Esophagus muscularis mucosa (tissue), 4 donors: Measurements from ENCODE around the gene TMEM53. TPM values are rescaled to one million over a fixed set of nuclear protein-coding genes. Genes with fewer than 3 reads are reported as not detected.
A peak's percentile ranks its signal among the peaks of the same experiment; 100 is the strongest.

Experiments
- DNase-seq: peaks from one replicate; pipeline ENCODE4 v3.0.0-alpha.2; 2017; ENCODE audit errors: extremely low spot score
- H3K27ac ChIP-seq, 4 donors: fragments of 200-600 bp; sonication (generic); replicated peaks in 1 of 4; 1 replicate in 3 of 4; 2 replicates in 1 of 4; pipeline ENCODE4 v1.5.1; 2016 to 2019; ENCODE audit warnings: mild to moderate bottlenecking in 1 of 4
- H3K27me3 ChIP-seq, 4 donors: fragments of 200-600 bp; sonication (generic); one replicate each; pipeline versions ENCODE4 v1.5.1 to v1.6.0; 2016 to 2019
- H3K36me3 ChIP-seq, 4 donors: fragments of 200-600 bp; sonication (generic); one replicate each; pipeline ENCODE4 v1.5.1; 2016 to 2019
- H3K4me1 ChIP-seq, 4 donors: fragments of 200-600 bp; sonication (generic); one replicate each; pipeline ENCODE4 v1.5.1; 2016 to 2019
- H3K4me3 ChIP-seq, 4 donors: fragments of 200-600 bp; sonication (generic); 1 replicate in 2 of 4; 2 replicates in 2 of 4; pipeline ENCODE4 v1.5.1; 2016 to 2019; ENCODE audit warnings: mild to moderate bottlenecking in 4 of 4, moderate library complexity in 1 of 4
- H3K9me3 ChIP-seq, 4 donors: fragments of 200-600 bp; sonication (generic); 1 replicate in 3 of 4; 2 replicates in 1 of 4; pipeline ENCODE4 v1.5.1; 2016 to 2019
- CTCF ChIP-seq, 3 experiments: fragments of 200-600 bp in 2 of 3; fragments of 450-650 bp in 1 of 3; sonication (generic) in 2 of 3; IDR thresholded peaks; one replicate each; pipeline ENCODE4 v1.5.1; 2017 to 2019; ENCODE audit warnings: antibody characterized with exemption in 3 of 3, mild to moderate bottlenecking in 2 of 3, moderate library complexity in 1 of 3
- EP300 ChIP-seq: sonication (generic); formaldehyde crosslinking; IDR thresholded peaks from one replicate; pipeline ENCODE4 v1.6.1; 2017; ENCODE audit warnings: antibody characterized with exemption
- POLR2A ChIP-seq: fragments of 450-650 bp; IDR thresholded peaks from one replicate; pipeline ENCODE4 v1.6.1; 2017; ENCODE audit warnings: antibody characterized with exemption, moderate library complexity, mild to moderate bottlenecking, low read depth
- POLR2AphosphoS5 ChIP-seq, 2 donors: sonication (generic); formaldehyde crosslinking; IDR thresholded peaks; one replicate each; pipeline ENCODE4 v1.6.1; 2017; ENCODE audit warnings: antibody characterized with exemption in 2 of 2
- WGBS: methylation state at CpG from one replicate; pipeline ENCODE4 v1.1.5; 2018; 5-methylcytosine and 5-hydroxymethylcytosine counted together
- intact Hi-C: fragments of 100-400 bp; cut with DNase I; formaldehyde crosslinking; loops from one replicate; pipeline ENCODE4 v1.15.1; 2023
- total RNA-seq, 4 donors: library from RNA; depleted of rRNA; stranded (reverse); fragments of >200 nt; gene quantifications; one replicate each; pipeline versions ENCODE4 v1.1.0 to v1.2.1, GENCODE V29; 2016

The TMEM53 gene
- total RNA-seq, 4 donors from 2014 or later: 4.5 to 7.0 (median 5.7) TPM

- no peak overlapping the region for H3K27ac ChIP-seq
- H3K36me3 ChIP-seq: no peaks in the 10 kb centered on the region
- TF ChIP-seq POLR2A: no peak
- TF ChIP-seq EP300: no peak
- peak in 2 of 3 experiments; percentile 82 to 84 for TF ChIP-seq CTCF (IDR thresholded peaks at IDR 0.05)
- TF ChIP-seq POLR2AphosphoS5 (IDR thresholded peaks at IDR 0.05): peak in 1 of 2 donors; percentile 36
- H3K4me1 ChIP-seq: peaks cover 0 to 22% (median 17%) of the 10 kb centered on the region in 4 donors
- no peak overlapping the region for H3K4me3 ChIP-seq
- DNase-seq: no peak
- 9% methylated on average over 9 of the region's 9 CpGs for WGBS
- H3K9me3 ChIP-seq: no peaks in the 10 kb centered on the region
- intact Hi-C loops: loop anchor here (10.0 kb wide), 1 partner anchor 590 kb away; no protein-coding TSS in a partner anchor
- H3K27me3 ChIP-seq: no peaks in the 10 kb centered on the region
These were observed 40.8 kb upstream of the TMEM53 start for GRCh38 chr1:44714944-44715571.

GRCh38 chr1:44714532-44714931 is 40.3 kb upstream of the TMEM53 start:
- TF ChIP-seq POLR2A (no peak), EP300 (no peak), CTCF (IDR thresholded peaks at IDR 0.05) (no peak), POLR2AphosphoS5 (IDR thresholded peaks at IDR 0.05) (no peak)
- intact Hi-C loops: loop anchor here (10.0 kb wide), 1 partner anchor 590 kb away; no protein-coding TSS in a partner anchor
- Histone ChIP-seq H3K27me3 (no peaks in the 10 kb centered on the region), H3K4me1 (peaks cover 0 to 22% (median 17%) of the 10 kb centered on the region in 4 donors), H3K4me3 (no peak overlapping the region), H3K27ac (no peak overlapping the region), H3K36me3 (no peaks in the 10 kb centered on the region), H3K9me3 (no peaks in the 10 kb centered on the region)
- WGBS: 84% methylated on average over 7 of the region's 7 CpGs
- no peak for DNase-seq

GRCh38 chr1:44713321-44713781 is 39.1 kb upstream of the TMEM53 start:
- Histone ChIP-seq H3K27me3 (no peaks in the 10 kb centered on the region), H3K9me3 (no peaks in the 10 kb centered on the region), H3K27ac (no peak overlapping the region), H3K36me3 (no peaks in the 10 kb centered on the region), H3K4me1 (peaks cover 0 to 23% (median 16%) of the 10 kb centered on the region in 4 donors), H3K4me3 (no peak overlapping the region)
- 78% methylated on average over 6 of the region's 6 CpGs for WGBS
- TF ChIP-seq POLR2AphosphoS5 (IDR thresholded peaks at IDR 0.05) (no peak), CTCF (IDR thresholded peaks at IDR 0.05) (no peak), POLR2A (no peak), EP300 (no peak)
- no peak for DNase-seq
- intact Hi-C loops: loop anchor here (10.0 kb wide), 1 partner anchor 591 kb away; no protein-coding TSS in a partner anchor

- no peaks in the 10 kb centered on the region for H3K27me3 ChIP-seq
- no peak for DNase-seq
- TF ChIP-seq POLR2AphosphoS5 (IDR thresholded peaks at IDR 0.05) (no peak), CTCF (IDR thresholded peaks at IDR 0.05) (peak; percentile 53 to 71 (median 57))
These were observed 33.9 kb upstream of the TMEM53 start for GRCh38 chr1:44707959-44708831.

More at GRCh38 chr1:44707959-44708831, 33.9 kb upstream of the TMEM53 start:
- WGBS: 47% methylated on average over 15 of the region's 15 CpGs
- intact Hi-C loops: no loop called here
- H3K9me3 ChIP-seq: no peaks in the 10 kb centered on the region
- no peak overlapping the region for H3K27ac ChIP-seq
- H3K36me3 ChIP-seq: no peaks in the 10 kb centered on the region
- H3K4me1 ChIP-seq: peaks cover 0 to 9% (median 2%) of the 10 kb centered on the region in 4 donors
- peak overlapping the region in 3 of 4 donors; percentile 12 to 18 (median 17) for H3K4me3 ChIP-seq
